Measurements from ENCODE around the gene SETBP1. TPM values are rescaled to one million over a fixed set of nuclear protein-coding genes. Genes with fewer than 3 reads are reported as not detected.

SETBP1 gene
- polyA plus RNA-seq, 3 donors = 30.9 to 34.2 (median 31.7) TPM

DNA sequence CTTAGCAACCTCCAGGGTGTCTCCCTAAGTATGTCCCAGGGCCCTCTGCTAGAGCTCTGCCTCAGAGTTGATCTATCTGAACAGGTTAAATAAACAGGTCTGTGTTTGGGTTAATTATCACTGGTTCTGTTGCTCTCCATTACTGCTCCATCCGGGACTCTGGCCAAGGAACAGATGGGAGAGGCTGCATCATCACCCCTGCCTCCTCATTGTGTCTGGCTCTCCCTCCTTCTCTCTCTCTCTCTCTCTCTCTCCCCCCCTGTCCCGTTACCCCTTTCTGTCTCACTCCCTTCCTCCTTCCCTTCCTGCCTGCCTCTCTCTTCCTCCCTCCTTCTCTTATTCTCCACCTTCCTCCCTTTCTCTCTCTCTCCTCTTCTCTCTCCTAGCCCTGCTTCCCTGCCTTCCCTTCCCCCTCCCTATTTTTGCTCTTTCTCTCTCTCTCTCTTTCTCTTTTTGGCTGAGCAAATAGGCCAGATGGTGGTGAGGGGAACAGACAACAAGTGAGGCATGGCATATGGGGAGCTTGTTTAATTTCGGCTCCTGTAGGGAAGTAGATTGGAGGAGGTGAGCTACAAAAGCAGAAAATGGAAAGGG is 62.1 kb downstream of the SETBP1 start:
- DNase-seq (ENCODE audit: extremely low read depth in 1 of 11, low read depth in 9 of 11, low spot score in 4 of 11) = peak in 2 of 11 donors; percentile 48

GRCh38 chr18:44743631-44744030 is 62.9 kb downstream of the SETBP1 start:
- no peak for DNase-seq (ENCODE audit: extremely low read depth in 1 of 11, low read depth in 9 of 11, low spot score in 4 of 11)

GRCh38 chr18:44744161-44745121 is 63.8 kb downstream of the SETBP1 start:
- peak in 1 of 11 donors; percentile 29 for DNase-seq (ENCODE audit: extremely low read depth in 1 of 11, low read depth in 9 of 11, low spot score in 4 of 11)

DNA sequence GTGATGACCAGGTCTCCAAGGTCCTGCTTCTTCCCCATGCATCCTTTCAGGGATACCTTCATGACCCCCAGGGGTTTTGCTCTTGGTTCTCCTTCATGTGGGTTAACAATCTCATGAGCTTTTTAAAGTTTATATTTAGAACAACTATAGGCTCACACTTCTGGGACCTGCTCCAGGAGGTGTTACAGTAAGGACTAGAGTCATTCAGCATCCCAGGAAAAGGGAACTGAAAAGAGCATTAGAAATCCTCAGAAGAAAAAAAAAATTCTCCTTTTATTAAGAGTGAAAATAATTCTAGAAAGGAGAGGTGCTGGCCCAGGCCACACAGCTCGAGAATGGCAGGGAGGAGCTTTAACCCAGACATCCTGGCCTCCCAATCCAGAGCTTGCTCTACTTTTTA is 66.5 kb downstream of the SETBP1 start:
- no peak for DNase-seq (ENCODE audit: extremely low read depth in 1 of 11, low read depth in 9 of 11, low spot score in 4 of 11)

DNA sequence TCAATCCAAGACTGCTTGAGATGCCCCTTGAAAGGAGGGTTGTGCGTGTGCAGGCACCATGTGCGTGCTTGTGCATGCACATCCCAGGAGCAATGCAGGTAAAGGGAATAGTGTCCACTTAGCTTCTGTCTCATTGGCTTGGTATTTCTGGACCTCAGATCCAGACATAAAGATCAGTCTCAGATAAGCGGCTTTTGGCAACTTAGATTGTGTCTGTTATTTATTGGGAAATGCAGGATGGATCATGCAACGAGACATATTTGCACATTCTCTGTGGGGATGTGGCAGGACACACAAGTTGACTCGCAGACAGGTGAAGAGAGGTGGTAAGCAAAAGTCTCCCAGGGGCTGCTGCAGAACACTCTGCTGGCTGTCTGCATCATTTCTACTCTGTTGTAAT is 67.9 kb downstream of the SETBP1 start:
- no peak for DNase-seq (ENCODE audit: extremely low read depth in 1 of 11, low read depth in 9 of 11, low spot score in 4 of 11)

DNA sequence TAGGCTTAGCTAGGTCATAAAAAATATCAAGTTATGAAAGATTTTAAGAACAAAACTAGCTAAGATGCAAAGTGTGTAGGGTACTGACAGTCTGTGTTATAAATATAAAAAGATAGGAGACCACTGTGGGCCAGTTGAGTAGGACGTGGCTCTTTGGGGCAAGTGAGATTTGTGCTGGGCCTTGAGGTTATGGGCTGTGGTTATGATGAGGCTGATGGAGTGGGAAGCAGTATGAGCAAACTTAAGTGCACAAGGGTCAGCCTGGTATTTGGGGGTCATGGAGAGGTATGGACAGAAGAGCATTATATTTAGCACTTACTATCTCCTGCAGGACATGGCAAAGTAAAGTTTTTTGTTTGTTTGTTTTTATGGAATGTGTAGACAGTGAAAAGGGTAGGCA is 70.1 kb downstream of the SETBP1 start:
- no peak for DNase-seq (ENCODE audit: extremely low read depth in 1 of 11, low read depth in 9 of 11, low spot score in 4 of 11)

- no peak for DNase-seq (ENCODE audit: extremely low read depth in 1 of 11, low read depth in 9 of 11, low spot score in 4 of 11)
These were observed 73.9 kb downstream of the SETBP1 start for GRCh38 chr18:44754567-44754966.

DNA sequence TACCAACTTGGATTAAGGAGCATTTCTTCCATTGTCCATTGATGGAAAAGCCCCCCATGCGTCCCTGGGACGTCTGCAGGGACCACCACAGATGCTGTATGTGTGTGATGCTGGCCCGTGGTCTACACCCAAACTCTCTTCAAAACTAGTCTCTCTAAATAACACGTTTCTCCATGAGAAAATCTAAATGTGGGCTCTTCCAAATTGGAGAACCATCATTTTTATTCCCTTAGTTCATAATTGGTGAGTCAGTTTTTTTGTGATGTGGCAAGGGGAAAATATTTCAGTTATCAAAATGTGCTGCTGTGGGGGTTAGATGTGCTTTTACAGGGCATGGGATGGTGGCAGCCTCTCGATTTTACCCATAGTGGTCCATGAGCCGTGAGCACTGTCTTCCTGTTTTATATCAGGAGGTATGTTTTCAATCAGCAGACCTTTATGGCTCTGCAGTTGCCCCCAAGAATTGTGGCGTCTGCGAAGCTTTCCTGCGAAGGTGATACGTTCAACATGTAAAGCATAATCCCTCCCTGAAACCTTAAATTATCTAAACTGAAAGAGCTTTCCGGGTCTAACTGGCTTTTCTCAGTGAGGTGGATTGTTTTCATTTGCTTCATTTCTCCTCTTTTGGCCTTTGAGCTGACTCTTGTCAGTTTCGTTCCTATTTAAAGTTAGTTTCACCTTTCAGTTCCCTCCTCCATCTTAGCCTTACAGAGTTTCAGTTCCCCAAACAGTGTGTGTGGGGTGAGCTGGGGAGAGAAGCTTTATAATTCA is 78.4 kb downstream of the SETBP1 start:
- no peak for DNase-seq (ENCODE audit: extremely low read depth in 1 of 11, low read depth in 9 of 11, low spot score in 4 of 11)

DNA sequence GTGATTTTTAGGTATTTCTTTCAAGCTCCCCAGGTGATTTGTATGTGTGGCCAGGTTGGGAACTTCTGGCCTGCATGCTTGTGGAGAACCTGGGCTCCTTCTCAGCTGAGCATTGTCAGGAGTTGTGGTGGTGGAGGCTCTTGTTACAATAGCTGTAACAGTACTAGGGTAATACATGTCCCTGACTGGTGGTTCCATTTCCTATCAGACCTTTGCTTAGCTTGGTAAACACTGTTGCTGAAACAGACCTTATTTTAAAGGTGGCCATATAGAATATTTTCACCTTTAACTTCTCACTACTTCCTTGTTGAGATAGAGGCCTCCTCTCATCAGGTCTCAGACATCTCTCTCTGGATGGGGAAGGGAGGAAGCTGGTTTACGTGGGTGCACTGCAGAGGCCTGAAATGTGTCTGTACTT is 79.2 kb downstream of the SETBP1 start:
- DNase-seq (ENCODE audit: extremely low read depth in 1 of 11, low read depth in 9 of 11, low spot score in 4 of 11) = no peak

DNA sequence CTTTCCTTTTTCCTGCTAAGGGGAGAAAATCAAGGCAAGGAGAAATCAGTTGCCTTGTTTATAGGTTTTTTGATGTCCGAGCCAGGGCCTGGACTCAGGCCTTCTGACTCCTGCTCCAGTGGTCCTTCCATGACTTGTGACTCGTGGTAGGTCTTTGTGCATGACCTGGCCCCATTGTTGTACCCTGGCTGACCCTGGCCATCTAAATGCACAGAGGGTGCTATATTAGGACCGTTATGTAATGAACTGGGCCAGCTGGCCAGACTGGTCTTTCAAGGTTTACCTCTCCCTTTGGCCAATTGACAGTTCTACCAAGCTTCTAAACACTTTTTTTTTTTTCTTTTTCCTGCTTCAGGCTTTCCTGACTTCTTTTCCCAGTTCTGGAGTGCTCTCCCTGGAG is 81.1 kb downstream of the SETBP1 start:
- no peak for DNase-seq (ENCODE audit: extremely low read depth in 1 of 11, low read depth in 9 of 11, low spot score in 4 of 11)

DNA sequence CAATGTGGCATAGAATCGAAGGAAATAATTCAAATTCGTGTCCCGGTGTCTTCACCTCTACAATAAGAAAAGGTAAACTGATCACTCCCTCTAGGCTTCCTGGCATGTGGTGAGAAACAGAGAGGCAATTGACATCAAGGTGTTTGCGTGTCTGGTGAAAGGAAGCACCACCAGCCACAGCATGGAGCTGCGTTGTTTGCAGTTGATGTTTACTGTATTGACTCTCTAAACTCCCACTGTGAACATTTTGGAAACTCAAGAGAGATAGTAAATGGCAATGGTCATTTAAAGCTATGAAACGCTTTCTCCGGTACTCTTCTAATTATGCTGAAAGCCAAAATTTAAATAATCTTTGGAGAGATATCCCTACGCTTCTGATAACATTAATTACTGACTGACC is 82.6 kb downstream of the SETBP1 start:
- no peak for DNase-seq (ENCODE audit: extremely low read depth in 1 of 11, low read depth in 9 of 11, low spot score in 4 of 11)

- DNase-seq (ENCODE audit: extremely low read depth in 1 of 11, low read depth in 9 of 11, low spot score in 4 of 11) = no peak
These were observed 84.2 kb downstream of the SETBP1 start for GRCh38 chr18:44764863-44765262.

DNA sequence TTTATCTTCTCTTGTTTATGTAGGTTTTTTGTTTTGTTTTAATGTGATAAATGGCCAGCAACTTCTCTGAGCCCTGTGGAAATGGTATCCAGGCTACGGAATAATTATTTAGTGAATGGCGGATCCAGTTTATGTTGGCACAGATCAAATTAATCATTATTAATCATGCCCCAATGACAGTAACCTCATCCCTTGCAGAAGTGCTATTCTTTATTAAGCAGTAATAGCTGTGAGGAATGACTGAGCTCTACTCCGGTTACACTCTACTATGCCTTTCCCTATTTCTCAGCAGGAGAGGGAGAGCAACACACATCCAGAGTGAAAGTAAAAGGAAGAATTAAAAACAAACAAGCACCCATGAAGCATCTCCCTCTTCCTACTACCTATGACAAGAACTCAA is 84.8 kb downstream of the SETBP1 start:
- no peak for DNase-seq (ENCODE audit: extremely low read depth in 1 of 11, low read depth in 9 of 11, low spot score in 4 of 11)

- DNase-seq (ENCODE audit: extremely low read depth in 1 of 11, low read depth in 9 of 11, low spot score in 4 of 11) = no peak
These were observed 85.8 kb downstream of the SETBP1 start for GRCh38 chr18:44766450-44766849.

GRCh38 chr18:44767807-44768206 is 87.1 kb downstream of the SETBP1 start:
- no peak for DNase-seq (ENCODE audit: extremely low read depth in 1 of 11, low read depth in 9 of 11, low spot score in 4 of 11)

DNA sequence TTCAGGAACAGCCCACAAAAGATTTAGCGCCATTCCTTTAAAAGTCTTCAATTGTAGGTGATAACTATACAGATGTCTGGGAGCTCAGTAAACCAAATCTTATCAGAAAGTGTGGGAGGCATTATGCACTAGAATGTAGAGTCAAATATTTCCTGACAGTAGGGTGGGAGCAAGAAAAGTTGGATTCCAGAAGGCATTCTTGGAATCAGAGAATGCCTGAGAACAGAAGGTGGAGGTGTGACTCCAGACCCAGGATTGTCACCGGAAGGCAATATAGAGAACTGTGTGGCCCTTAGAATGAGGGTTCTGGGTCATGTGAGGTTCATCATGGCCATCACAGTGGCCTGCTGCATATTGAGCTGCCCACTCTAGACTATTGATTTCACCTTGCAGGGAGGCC is 90.0 kb downstream of the SETBP1 start:
- DNase-seq (ENCODE audit: extremely low read depth in 1 of 11, low read depth in 9 of 11, low spot score in 4 of 11) = no peak

DNA sequence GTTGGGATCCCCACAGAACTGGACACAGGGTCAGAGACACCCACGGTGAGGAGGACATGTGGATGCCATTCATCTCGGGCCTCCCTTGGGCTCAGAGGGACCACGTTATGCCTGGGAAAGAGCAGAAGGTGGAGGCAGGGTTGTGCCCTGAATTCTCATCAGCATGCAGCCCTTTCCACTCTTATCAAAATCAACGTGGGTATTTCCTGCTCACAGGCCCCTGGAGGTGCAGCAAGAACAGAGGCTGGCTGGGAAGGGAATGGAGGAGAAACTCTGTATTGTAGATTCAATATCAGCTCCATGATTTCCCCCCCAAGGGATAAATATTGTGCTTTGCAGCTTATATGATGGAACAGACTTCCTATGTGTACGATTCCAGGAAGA is 90.9 kb downstream of the SETBP1 start:
- DNase-seq (ENCODE audit: extremely low read depth in 1 of 11, low read depth in 9 of 11, low spot score in 4 of 11) = no peak

- no peak for DNase-seq (ENCODE audit: extremely low read depth in 1 of 11, low read depth in 9 of 11, low spot score in 4 of 11)
These were observed 91.5 kb downstream of the SETBP1 start for GRCh38 chr18:44771956-44772917.

DNA sequence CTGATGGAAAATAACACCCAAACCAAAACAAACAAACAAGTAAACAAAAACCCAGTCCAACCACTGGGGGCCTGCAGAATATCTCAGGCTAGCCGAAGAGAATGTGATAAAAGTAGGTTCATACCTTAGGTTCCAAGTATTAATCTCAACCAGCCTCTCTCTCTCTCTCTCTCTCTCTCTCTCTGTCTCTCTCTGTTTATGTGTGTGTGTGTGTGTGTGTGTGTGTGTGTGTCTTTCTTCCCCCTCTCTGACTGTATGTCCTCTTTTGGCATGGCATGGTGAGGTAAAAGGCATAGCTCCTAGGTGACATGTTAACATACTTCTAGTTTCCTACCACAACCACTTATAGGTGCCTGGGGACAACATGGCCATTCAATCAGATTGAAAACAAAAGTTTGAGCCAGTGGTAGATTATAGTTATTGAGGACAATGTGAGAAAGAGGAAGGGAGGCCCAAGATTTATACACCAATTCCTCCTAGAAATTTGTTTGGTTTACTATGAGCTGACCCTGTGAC is 93.0 kb downstream of the SETBP1 start:
- DNase-seq (ENCODE audit: extremely low read depth in 1 of 11, low read depth in 9 of 11, low spot score in 4 of 11) = no peak
